Stimulated activated CD8-positive, alpha-beta memory T cell treated with anti-CD3 and anti-CD28 coated beads, Interleukin-7, amount 100 ng/mL, for 48 hours (primary cell): ENCODE results near the gene FEZF1.

ENCODE experiments used
- DNase-seq, 2 donors: peaks; one replicate each; pipeline ENCODE4 v3.0.0-alpha.2; 2020; ENCODE audit warnings: low read depth in 1 of 2; ENCODE audit errors: extremely low read depth in 1 of 2

Gene FEZF1

GRCh38 chr7:122269241-122269640, 35.3 kb downstream of the FEZF1 start:
- no peak for DNase-seq

GRCh38 chr7:122268101-122268500, 36.4 kb downstream of the FEZF1 start:
- no peak for DNase-seq

GRCh38 chr7:122262246-122262645, 42.3 kb downstream of the FEZF1 start:
- DNase-seq: no peak

- no peak for DNase-seq
Observed at GRCh38 chr7:122261442-122261841, 43.1 kb downstream of the FEZF1 start.

- no peak for DNase-seq
Observed at GRCh38 chr7:122261016-122261415, 43.5 kb downstream of the FEZF1 start.

- no peak for DNase-seq
Observed at GRCh38 chr7:122260336-122260735, 44.2 kb downstream of the FEZF1 start.

GRCh38 chr7:122258971-122259370, 45.6 kb downstream of the FEZF1 start:
- no peak for DNase-seq

- DNase-seq: no peak
Observed at GRCh38 chr7:122257056-122257455, 47.5 kb downstream of the FEZF1 start.

GRCh38 chr7:122256046-122256445, 48.5 kb downstream of the FEZF1 start:
- no peak for DNase-seq

GRCh38 chr7:122255454-122255853, 49.1 kb downstream of the FEZF1 start:
- DNase-seq: no peak
